ENCODE measurements around the gene ENOX1.

GRCh38 chr13:43766725-43767124 is 20.0 kb downstream of the ENOX1 start:
- no peak for TF ChIP-seq ZNF274 (IDR thresholded peaks at IDR 0.05; ENCODE audit: borderline replicate concordance, extremely low read depth, low read length)
- TF ChIP-seq, protein P1, sequence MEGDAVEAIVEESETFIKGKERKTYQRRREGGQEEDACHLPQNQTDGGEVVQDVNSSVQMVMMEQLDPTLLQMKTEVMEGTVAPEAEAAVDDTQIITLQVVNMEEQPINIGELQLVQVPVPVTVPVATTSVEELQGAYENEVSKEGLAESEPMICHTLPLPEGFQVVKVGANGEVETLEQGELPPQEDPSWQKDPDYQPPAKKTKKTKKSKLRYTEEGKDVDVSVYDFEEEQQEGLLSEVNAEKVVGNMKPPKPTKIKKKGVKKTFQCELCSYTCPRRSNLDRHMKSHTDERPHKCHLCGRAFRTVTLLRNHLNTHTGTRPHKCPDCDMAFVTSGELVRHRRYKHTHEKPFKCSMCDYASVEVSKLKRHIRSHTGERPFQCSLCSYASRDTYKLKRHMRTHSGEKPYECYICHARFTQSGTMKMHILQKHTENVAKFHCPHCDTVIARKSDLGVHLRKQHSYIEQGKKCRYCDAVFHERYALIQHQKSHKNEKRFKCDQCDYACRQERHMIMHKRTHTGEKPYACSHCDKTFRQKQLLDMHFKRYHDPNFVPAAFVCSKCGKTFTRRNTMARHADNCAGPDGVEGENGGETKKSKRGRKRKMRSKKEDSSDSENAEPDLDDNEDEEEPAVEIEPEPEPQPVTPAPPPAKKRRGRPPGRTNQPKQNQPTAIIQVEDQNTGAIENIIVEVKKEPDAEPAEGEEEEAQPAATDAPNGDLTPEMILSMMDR (IDR thresholded peaks at IDR 0.05; ENCODE audit: control extremely low read depth in 1 of 3, insufficient read depth in 1 of 3, low read depth in 1 of 3, low read length in 3 of 3) = no peak
- TF ChIP-seq, protein P2, sequence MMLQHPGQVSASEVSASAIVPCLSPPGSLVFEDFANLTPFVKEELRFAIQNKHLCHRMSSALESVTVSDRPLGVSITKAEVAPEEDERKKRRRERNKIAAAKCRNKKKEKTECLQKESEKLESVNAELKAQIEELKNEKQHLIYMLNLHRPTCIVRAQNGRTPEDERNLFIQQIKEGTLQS (IDR thresholded peaks at IDR 0.05; ENCODE audit: insufficient read depth, low read depth, low read length) = no peak
- no peak for TF ChIP-seq CBX8 (IDR thresholded peaks at IDR 0.05; ENCODE audit: borderline replicate concordance, low read depth, low read length)
- TF ChIP-seq YY1 (IDR thresholded peaks at IDR 0.05; ENCODE audit: low read depth, low read length) = no peak
- TF ChIP-seq POU5F1 (IDR thresholded peaks at IDR 0.05; ENCODE audit: low read depth, low read length) = no peak
- no peak for TF ChIP-seq POLR2A (IDR thresholded peaks at IDR 0.05; ENCODE audit: control extremely low read depth in 1 of 2, low read depth in 2 of 2, low read length in 2 of 2)
- no peak for TF ChIP-seq BACH1 (IDR thresholded peaks at IDR 0.05; ENCODE audit: low read length)
- no peak for TF ChIP-seq EGR1 (IDR thresholded peaks at IDR 0.05; ENCODE audit: borderline replicate concordance, low read depth, low read length)
- no peak for TF ChIP-seq EZH2 (IDR thresholded peaks at IDR 0.05; ENCODE audit: low read depth, low read length, severe bottlenecking)

Measured in H1 (cell line).